GM12891 (cell line): ENCODE measurements around the gene AQP5.

Experiments used
- PAX5 ChIP-seq: IDR thresholded peaks from 2 replicates; pipeline ENCODE4 v1.6.1; 2011; ENCODE audit warnings: low read length, moderate library complexity, mild to moderate bottlenecking; ENCODE audit not compliant: insufficient read depth, severe bottlenecking
- POLR2A ChIP-seq: IDR thresholded peaks from 2 replicates; pipeline ENCODE4 v1.6.1; 2011; ENCODE audit warnings: low read depth, low read length, control low read depth
- POLR2AphosphoS5 ChIP-seq: IDR thresholded peaks from 2 replicates; pipeline ENCODE4 v1.6.1; 2011; ENCODE audit warnings: low read depth, low read length, control low read depth
- POU2F2 ChIP-seq: IDR thresholded peaks from 2 replicates; pipeline ENCODE4 v1.6.1; 2011; ENCODE audit warnings: low read depth, mild to moderate bottlenecking, control low read depth, low read length, moderate library complexity
- SPI1 ChIP-seq: IDR thresholded peaks from 2 replicates; pipeline ENCODE4 v1.6.1; 2011; ENCODE audit warnings: low read depth, low read length, control low read depth
- TAF1 ChIP-seq: IDR thresholded peaks from 2 replicates; pipeline ENCODE4 v1.6.1; 2011; ENCODE audit warnings: low read depth, low read length, control low read depth

DNA sequence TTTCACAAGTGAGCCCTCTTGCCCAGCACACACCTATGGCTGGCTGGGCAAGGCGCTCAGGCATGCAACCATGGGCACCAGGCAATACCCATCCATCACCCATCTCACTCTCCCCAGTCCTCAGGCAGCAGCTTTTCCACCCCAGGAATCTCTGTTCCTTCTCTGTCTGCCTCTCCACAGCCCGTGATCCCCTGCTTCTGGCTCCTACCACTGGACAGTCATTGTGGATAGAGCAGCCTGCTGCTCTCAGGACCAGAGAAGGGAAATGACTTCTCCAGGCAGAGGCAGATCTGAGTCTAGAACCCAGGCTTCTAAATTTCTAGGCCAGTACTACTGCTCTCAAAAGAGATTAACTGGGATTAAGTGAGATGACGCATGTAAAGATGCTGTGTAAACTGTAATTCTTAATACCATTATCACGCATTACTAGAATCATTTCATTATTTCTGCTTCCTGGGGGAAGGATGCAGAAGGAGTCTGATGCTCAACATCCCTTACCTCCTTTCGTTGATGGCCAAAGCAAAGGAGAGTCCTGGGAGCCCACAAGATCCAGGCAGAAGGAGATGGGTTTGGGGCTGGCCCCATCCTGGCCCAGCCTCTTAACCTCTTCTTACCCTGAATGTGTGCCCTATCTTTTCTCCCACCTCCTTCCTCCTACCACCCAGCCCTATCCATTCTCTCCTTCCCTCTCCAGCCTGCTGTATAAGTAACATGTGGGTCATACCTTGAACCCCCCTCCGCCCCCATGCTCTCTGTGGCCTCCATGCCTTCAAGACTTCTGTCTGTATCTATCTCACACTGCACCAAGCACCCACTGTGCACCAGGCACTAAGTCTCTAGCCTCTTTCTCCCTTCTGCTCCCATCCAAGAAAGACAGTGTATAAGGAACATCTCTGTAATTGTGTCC, 4.8 kb upstream of the AQP5 start:
- no peak for TF ChIP-seq POLR2AphosphoS5
- no peak for TF ChIP-seq TAF1
- no peak for TF ChIP-seq POLR2A
- TF ChIP-seq PAX5, result no peak
- TF ChIP-seq POU2F2, result no peak
- TF ChIP-seq SPI1, result no peak
